ENCODE measurements around the gene SORCS2.

- TF ChIP-seq CTCF (IDR thresholded peaks at IDR 0.05) (no peak), EP300 (IDR thresholded peaks at IDR 0.05) (no peak), POLR2A (IDR thresholded peaks at IDR 0.05) (no peak)
These were observed 138.7 kb downstream of the SORCS2 start for GRCh38 chr4:7330811-7331681.
